Stimulated activated CD8-positive, alpha-beta memory T cell treated with anti-CD3 and anti-CD28 coated beads, Interleukin-12 subunit alpha, Interleukin-12 subunit beta, amount 100 ng/mL, for 24 hours (primary cell): ENCODE measurements around the gene IGF2BP1.
"Not testable (repeated sequence)": the region's sequence is repeated elsewhere in the genome, so short reads cannot be mapped to it uniquely, and the experiment has no call there.

Source experiments
- DNase-seq: peaks from one replicate; pipeline ENCODE4 v3.0.0-alpha.2; 2020; ENCODE audit errors: extremely low read depth

The IGF2BP1 gene

GRCh38 chr17:49054342-49055092 lies 57.3 kb downstream of the IGF2BP1 start:
- no peak for DNase-seq

DNA sequence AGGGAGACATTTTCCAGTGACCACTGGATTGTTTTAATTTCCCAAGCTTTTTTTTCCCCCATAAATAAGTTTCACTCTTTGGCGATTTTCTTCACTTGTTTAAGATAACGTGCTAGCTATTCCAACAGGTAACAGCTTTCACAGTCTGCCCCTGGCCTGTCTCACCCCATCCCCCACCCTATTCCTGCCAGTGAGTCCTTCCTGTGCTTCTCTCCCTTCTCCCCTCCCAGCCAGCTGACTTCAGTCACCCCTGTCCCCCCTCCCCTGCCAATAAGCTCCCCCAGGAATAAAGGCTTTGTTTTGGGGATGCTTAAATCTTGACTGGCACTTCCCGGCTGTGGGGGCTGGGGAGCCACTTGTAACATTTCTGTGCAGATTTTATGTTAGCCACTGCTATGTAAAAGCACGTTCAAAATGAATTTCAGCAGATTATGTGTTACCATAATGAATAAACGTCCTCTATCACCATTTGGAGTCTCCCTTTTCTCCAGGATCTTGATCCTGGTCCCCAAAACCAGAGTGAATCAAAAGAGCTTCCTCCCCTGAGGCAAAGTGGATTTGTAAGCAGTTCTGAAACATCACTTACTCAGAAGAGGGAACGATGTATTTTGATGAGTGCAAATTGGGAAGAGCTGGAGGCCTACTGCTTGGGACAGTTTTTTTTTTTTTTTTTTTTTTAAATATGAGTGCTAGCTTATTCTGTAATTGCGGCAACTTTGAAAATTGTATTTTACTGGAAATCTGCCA lies 58.2 kb downstream of the IGF2BP1 start:
- no peak for DNase-seq

DNA sequence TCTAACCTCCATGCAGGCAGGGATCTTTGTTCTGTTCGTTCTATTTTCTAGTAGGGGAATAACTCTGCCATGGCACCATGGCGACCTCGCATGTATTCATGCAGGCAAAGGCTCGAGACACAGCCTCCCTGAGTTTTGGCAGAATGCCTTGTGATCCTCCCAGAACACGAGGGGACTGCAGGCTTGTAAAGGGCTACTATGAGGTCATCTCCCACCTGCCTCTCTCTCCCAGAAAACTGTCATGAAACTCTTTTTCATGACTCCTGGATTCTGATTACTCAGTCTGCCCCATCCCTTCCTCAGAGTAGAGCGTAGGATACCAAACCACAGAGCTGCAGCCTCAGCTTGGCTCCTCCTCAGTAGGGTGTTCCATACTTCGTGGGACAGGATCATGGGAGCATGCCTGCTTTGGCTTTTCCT lies 64.3 kb downstream of the IGF2BP1 start:
- DNase-seq = no peak

DNA sequence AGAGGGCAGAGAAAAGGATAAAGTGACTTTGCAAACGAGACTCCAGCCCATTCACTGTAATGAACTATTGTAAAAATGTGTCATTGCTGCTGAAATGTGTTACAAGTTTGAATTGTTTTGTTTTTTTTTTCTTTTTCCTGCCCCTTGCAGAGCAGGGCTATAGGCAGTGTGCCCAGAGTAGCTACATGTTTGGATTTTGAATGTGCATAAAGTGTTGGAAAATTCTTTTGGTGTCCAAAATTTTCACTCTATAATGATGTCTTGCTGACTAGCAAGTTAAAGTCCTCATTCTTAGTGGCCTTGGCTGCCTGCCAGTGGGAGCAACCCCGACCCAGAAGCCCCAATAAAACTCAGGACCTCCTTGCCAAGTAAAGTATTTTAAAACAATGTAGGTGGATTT lies 66.5 kb downstream of the IGF2BP1 start:
- no peak for DNase-seq

DNA sequence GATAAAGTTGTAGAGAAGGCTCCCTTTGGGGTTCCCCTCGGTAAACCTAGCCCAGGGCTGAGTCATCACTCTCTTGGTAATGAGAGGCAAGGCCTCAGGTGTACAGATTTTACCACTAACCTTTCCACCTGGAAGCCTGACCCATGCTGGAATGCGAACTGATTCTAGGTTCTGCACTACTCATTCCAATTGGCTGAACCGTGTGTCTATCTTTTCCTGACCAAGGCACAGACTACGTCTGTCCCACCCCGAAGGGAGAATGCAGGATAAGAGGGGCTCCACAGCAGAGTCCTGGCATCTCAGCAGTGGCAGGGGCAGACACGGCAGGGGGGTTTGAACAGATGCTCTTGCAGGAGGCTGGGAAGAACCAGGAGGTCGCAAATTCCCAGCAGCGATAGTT lies 70.0 kb downstream of the IGF2BP1 start:
- no peak for DNase-seq

DNA sequence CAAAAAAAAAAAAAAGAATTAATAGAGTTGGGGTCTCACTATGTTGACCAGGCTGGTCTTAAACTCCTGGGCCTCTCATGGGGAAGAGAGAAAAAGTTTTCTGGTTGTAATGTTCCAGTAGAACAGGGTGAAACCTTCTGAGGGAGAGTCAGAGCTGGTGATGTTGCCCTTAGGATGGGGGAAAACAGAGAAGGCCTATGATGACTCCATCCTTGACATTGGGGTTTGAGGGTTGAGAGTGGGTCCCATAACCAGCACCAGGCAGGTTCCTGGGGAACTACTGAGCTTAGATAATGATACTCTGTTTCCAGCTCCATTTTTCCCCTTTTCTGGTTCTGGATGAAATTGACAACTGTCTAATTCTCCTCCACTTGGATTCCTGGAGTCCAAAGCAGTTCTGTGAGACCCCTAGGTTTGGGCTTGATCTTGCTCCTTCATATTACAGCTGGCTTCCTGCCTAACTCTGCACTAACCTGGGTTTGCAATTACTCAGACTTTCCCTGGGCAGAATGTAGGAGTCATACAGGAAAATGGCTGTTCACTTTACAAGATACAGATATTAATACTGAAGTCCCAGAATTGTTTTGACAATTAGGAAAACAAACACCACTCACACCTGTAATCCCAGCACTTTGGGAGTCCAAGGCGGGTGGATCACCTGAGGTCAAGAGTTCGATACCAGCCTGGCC lies 72.5 kb downstream of the IGF2BP1 start:
- no peak for DNase-seq

DNA sequence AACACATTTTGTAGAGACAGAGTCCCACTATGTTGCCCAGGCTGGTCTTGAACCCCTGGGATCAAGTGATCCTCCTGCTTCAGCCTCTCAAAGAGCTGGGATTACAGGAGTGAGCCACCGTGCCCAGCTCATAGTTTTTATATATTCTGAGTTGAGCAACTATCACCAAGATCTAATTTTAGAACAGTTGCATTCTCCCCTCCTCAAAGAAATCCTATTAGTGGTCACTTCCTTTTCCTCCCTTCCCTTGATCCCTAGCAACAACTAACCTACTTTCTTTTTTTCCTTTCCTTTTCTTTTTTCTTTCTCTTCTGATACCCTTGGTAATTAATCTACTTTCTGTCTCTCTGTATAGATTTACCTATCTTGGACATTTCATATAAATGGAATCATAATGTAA lies 73.9 kb downstream of the IGF2BP1 start:
- DNase-seq = no peak

GRCh38 chr17:49074851-49075540 lies 77.8 kb downstream of the IGF2BP1 start:
- DNase-seq = no peak

DNA sequence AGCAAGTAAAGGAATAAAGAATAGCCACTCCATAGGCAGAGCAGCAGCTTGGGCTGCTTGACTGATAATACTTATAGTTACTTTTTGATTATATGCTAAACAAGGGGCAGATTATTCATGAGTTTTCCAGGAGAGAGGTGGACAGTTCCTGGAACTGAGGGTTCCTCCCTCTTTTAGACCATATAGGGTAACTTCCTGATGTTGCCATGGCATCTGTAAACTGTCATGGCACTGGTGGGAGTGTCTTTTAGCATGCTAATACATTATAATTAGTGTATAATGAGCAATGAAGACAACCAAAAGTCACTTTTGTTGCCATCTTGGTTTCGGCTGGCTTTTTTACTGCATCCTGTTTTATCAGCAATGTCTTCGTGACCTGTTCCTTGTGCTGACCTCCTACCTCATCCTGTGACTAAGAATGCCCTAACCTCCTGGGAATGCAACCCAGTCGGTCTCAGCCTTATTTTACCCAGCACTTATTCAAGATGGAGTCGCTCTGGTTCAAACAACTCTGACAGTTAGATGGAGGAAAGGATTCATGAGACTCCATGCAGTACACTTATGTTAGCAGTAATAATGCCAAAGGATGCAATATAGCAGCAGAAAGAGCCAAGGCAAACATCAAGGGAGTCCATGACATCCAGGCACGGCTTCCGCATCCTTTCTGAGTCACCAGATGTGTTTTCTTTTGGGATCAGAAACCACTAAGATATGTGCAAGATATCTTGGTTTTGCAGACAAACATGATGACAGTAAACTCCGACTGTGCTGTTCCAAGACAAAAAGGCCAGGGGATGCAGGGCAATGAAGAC lies 79.6 kb downstream of the IGF2BP1 start:
- DNase-seq = no peak

DNA sequence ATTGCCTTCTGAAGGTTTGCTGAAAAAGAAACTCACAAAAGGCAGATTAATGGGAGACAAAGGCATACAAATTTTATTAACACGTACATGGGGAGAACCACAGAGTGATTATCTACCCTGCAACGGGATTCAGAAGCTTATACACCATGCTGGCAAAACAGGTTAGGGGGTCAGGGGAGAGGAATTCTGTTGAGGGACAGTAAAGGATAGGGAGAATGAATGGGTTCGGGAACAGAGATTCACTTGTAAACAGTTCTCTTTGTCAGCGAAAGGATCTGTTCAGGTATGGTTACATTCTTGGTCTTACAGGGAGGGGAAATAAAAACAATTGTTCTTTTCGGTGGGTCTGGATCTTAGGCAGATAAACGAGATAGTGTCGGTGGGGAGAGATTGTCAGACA lies 81.1 kb downstream of the IGF2BP1 start:
- no peak for DNase-seq

DNA sequence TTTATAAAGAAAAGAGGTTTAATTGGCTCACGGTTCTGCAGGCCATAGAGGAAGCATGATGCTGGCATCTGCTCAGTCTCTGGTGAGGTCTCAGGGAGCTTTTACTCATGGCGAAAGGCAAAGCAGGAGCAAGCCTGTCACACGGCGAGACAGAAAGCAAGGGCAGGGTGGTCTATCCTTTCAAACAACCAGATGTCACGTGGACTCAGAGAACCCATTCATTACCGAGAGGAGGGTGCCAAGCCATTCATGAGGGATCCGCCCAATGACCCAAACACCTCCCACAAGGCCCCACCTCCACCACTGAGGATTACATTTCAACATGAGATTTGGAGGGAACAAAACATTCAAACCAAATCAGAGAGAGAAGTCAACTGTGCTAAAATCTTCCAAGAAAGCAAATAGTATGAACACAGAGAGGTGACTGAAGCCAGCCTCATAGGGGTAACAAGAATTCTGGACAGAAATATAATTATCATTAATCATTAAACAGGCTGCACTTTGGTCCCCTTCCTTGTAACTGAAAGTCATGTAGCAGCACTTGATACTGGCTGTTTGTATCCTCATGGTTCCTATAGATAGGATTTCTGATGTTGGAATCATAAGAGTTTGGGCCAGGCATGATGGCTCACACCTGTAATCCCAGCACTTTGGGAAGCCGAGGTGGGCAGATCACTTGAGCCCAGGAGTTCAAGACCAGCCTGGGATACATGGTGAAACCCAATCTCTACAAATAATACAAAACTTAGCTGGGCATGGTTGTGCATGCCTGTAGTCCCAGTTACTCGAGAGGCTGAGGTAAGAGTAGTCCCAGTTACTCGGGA lies 82.9 kb downstream of the IGF2BP1 start:
- no peak for DNase-seq

DNA sequence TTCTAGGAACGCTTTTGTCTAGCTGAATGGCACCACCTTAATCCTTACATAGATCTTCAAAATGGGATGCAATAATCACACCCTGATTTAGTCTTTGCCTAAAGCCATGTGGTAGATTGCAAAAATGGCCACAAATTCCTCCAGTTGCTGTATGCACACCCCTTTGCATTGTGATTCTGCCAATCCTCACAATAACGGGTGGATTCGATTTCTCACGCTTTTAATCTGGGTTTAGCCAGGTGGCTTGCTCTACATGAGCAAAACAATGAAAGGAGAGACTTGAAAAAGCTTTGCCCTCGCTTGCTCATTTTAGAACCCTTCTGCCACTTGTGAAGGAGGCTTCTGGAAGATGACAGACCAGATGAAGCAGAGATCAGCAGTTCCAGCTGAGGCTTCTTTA lies 85.0 kb downstream of the IGF2BP1 start:
- DNase-seq = no peak

- not testable (repeated sequence) for DNase-seq
These were observed 87.9 kb downstream of the IGF2BP1 start for GRCh38 chr17:49085046-49085445.

DNA sequence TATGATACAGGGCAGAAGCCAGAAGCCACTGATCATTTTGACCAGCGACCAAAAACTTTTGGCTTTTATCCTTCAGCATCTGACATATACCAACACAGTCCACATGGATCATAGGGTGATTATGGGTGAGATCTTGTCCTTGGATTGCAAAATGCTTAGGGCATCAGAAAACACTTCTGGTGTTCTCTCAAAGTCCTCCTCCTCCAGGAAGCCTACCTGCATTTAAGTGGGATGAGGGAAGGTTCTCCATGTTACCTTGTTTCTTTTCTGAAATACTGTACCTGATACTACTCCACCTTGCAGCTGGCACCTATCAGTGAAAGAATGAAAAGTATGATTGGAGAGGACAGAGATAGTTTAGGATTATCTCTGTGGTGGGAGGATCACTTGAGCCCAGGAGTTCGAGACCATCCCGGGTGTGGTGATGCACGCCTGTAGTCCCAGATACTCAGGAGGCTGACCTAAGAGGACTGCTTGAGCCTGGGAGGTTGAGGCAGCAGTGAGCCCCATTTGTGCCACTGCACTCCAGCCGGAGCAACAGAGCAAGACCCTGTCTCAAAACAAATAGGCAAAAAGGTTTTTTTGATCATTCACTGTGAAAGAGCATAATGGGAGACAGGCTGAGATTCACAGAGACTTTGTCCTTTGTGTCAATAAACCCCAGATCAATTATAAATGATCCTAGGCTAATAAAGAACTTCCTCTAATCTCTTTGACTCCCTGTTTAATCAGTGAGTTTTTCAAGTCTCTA lies 88.6 kb downstream of the IGF2BP1 start:
- DNase-seq = no peak

DNA sequence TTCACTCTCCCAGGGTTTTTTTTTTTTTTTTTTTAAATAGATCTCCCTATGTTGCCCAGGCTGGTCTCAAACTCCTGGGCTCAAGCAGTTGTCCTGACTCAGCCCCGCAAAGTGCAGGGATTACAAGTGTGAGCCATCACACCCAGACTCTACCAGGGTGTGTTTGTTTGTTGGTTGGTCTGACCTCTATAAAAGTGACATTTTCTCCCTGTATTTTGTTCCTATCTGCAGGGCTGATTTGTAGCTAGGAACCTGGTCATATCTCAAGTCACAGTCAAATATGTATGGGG lies 89.1 kb downstream of the IGF2BP1 start:
- no peak for DNase-seq

- DNase-seq = no peak
These were observed 89.5 kb downstream of the IGF2BP1 start for GRCh38 chr17:49086649-49087048.

- no peak for DNase-seq
These were observed 91.9 kb downstream of the IGF2BP1 start for GRCh38 chr17:49089094-49089493.

- no peak for DNase-seq
These were observed 93.9 kb downstream of the IGF2BP1 start for GRCh38 chr17:49090878-49091594.

DNA sequence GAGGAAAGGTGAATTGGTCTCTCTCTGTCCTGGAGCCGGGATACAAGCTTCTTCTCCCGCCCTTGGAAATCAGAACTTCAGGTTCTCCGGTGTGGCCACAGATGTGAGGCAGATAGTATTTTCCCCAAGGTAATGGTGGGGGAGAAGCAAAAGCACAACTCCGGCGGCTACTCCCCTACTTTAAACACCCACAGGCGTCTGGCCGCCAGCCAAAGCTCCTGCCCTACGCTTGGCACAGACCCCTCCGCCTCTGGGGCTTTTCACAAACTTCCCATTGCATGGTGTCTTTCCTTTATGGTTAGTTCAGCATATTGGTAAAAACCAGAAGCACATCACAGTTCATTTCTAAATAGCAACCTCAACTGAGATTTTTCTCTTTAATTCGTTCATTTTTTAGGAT lies 95.9 kb downstream of the IGF2BP1 start:
- DNase-seq = no peak
